ENCODE measurements around the gene TCEA3.

The TCEA3 gene

DNA sequence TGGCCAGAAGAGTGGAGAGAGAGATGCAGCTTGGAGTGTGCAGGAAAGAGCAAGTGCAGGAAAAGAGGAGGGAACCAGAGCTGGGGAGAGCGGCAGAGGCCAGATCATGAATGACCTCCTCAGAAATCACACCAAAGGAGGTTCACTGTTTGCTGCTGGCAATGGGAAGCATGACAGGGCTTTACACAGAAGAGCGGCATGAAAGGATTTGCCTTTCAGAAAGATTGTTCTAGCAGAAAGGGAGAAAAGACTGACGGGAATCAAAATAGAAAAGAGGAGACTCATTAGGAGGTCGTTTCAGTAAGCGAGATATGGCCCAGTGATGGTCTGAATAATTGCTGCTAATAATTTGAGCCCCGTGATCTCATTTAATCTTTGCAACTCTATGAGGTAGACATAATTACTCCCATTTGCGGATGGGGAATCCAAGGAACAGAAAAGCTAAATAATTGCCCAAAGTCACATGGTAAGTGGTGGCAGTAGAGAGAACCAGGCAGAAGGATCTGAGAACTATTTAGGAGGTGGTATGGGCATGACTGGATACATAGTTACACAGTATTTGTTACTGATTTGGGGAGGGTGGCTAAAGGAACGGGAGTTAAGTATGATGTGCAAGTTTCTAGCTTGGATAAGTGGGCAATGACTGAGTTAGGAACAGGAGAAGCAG lies 67.9 kb downstream of the TCEA3 start:
- no peak overlapping the region for H3K4me2 ChIP-seq (ENCODE audit: low read length)
- no peaks in the 10 kb centered on the region for H3K27me3 ChIP-seq (ENCODE audit: control insufficient read depth, insufficient read depth, low read length)
- no peaks in the 10 kb centered on the region for H3K9me3 ChIP-seq (ENCODE audit: control insufficient read depth, low read length)
- H3K36me3 ChIP-seq (ENCODE audit: control insufficient read depth, insufficient read depth, low read length) = peaks cover 8% of the 10 kb centered on the region
- H2AFZ ChIP-seq = no peak overlapping the region
- H3K9ac ChIP-seq = no peak overlapping the region
- no peaks in the 10 kb centered on the region for H3K79me2 ChIP-seq
- H3K4me3 ChIP-seq (ENCODE audit: low read depth, low read length) = no peak overlapping the region
- H3K4me1 ChIP-seq = no peaks in the 10 kb centered on the region
- TF ChIP-seq, protein P1, sequence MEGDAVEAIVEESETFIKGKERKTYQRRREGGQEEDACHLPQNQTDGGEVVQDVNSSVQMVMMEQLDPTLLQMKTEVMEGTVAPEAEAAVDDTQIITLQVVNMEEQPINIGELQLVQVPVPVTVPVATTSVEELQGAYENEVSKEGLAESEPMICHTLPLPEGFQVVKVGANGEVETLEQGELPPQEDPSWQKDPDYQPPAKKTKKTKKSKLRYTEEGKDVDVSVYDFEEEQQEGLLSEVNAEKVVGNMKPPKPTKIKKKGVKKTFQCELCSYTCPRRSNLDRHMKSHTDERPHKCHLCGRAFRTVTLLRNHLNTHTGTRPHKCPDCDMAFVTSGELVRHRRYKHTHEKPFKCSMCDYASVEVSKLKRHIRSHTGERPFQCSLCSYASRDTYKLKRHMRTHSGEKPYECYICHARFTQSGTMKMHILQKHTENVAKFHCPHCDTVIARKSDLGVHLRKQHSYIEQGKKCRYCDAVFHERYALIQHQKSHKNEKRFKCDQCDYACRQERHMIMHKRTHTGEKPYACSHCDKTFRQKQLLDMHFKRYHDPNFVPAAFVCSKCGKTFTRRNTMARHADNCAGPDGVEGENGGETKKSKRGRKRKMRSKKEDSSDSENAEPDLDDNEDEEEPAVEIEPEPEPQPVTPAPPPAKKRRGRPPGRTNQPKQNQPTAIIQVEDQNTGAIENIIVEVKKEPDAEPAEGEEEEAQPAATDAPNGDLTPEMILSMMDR (IDR thresholded peaks at IDR 0.05) = no peak
- no peak overlapping the region for H3K27ac ChIP-seq

DNA sequence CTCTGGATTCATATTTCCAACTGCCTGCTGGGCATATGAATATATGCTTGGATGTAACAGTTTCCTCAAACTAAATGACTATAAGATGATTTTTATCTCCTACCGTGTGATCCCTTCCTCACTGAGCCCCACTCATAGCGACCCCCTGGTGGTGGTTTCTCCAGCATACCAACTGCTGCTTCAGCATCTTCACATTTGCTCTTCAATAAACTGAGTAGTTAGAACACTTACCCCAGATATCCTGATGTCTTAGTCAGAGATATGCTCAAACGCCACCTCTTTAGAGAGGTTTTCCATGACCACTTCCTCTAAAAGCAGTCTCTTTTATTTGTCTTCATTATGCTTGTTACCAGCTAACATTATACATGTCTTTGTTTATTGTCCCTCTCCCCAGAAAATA lies 70.3 kb downstream of the TCEA3 start:
- no peak overlapping the region for H3K4me3 ChIP-seq (ENCODE audit: low read depth, low read length)
- no peak overlapping the region for H2AFZ ChIP-seq
- H3K9me3 ChIP-seq (ENCODE audit: control insufficient read depth, low read length) = no peaks in the 10 kb centered on the region
- H3K27me3 ChIP-seq (ENCODE audit: control insufficient read depth, insufficient read depth, low read length) = no peaks in the 10 kb centered on the region
- H3K4me1 ChIP-seq = no peaks in the 10 kb centered on the region
- no peak overlapping the region for H3K27ac ChIP-seq
- H3K36me3 ChIP-seq (ENCODE audit: control insufficient read depth, insufficient read depth, low read length) = no peaks in the 10 kb centered on the region
- no peak overlapping the region for H3K4me2 ChIP-seq (ENCODE audit: low read length)
- TF ChIP-seq, protein P1 (IDR thresholded peaks at IDR 0.05) = no peak
- H3K9ac ChIP-seq = no peak overlapping the region
- H3K79me2 ChIP-seq = no peaks in the 10 kb centered on the region

DNA sequence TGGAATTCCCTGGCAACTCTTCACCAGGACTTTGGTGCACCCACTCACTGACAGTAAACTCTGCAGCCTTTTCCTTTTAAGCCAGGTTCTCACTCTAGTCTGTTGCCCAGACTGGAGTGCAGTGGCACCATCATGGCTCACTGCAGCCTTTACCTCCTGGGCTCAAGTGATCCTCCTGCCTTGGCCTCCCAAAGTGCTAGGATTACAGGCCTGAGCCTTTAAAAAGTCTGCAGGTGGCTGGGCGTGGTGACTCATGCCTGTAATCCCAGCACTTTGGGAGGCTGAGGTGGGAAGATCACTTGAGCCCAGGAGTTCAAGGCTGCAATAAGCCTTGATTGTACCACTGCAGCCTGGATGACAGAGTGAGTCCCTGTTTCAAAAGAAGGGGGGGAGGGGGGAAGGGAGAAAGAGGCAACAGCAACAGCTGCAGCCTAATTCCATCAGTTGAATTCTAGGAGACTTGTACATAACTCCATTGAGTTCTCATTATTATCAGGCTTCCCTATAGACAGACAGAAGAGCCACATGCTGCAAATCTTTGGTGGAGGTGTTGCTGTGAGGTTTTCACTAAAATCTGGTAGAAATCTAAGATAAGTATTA lies 72.4 kb downstream of the TCEA3 start:
- TF ChIP-seq, protein P1 (IDR thresholded peaks at IDR 0.05) = no peak
- H3K4me1 ChIP-seq = no peaks in the 10 kb centered on the region
- H2AFZ ChIP-seq = no peak overlapping the region
- no peaks in the 10 kb centered on the region for H3K36me3 ChIP-seq (ENCODE audit: control insufficient read depth, insufficient read depth, low read length)
- H3K4me2 ChIP-seq (ENCODE audit: low read length) = no peak overlapping the region
- H3K27ac ChIP-seq = no peak overlapping the region
- no peak overlapping the region for H3K9ac ChIP-seq
- no peak overlapping the region for H3K4me3 ChIP-seq (ENCODE audit: low read depth, low read length)
- H3K27me3 ChIP-seq (ENCODE audit: control insufficient read depth, insufficient read depth, low read length) = no peaks in the 10 kb centered on the region
- no peaks in the 10 kb centered on the region for H3K79me2 ChIP-seq
- no peaks in the 10 kb centered on the region for H3K9me3 ChIP-seq (ENCODE audit: control insufficient read depth, low read length)

DNA sequence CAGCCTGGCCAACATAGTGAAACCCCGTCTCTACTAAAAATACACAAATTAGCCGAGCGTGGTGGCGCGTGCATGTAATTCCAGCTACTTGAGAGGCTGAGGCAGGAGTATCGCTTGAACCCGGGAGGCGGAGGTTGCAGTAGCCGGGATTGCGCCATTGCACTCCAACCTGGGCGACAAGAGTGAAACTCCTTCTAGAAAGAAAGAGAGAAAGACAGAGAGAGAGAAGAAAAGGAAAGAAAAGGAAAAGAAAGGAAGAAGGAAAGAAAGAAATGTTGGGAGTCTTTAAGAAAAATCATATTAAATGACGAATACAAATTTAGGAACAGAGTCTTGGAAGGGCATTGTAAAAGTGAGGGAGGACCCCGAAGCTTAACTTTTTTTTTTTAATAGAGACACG lies 78.6 kb downstream of the TCEA3 start:
- TF ChIP-seq, protein P1 (IDR thresholded peaks at IDR 0.05) = no peak
- H3K27ac ChIP-seq = no peak overlapping the region

More for the DNA sequence above, 78.6 kb downstream of the TCEA3 start:
- Histone ChIP-seq H3K9me3 (ENCODE audit: control insufficient read depth, low read length) (no peaks in the 10 kb centered on the region), H2AFZ (no peak overlapping the region), H3K9ac (no peak overlapping the region), H3K4me1 (peaks cover 4% of the 10 kb centered on the region), H3K79me2 (peaks cover 14% of the 10 kb centered on the region), H3K36me3 (ENCODE audit: control insufficient read depth, insufficient read depth, low read length) (no peaks in the 10 kb centered on the region), H3K27me3 (ENCODE audit: control insufficient read depth, insufficient read depth, low read length) (no peaks in the 10 kb centered on the region), H3K4me2 (ENCODE audit: low read length) (no peak overlapping the region), H3K4me3 (ENCODE audit: low read depth, low read length) (no peak overlapping the region)

Measured in parathyroid adenoma (tissue), 2 donors.